GM18517 (cell line): Measurements from ENCODE around the gene TOR4A.

ENCODE experiments used
- ATAC-seq: cut with Tn5 transposase; IDR thresholded peaks from one replicate; pipeline ENCODE4 v1.9.1; 2021; ENCODE audit warnings: mild to moderate bottlenecking, moderate library complexity; ENCODE audit not compliant: unreplicated experiment

TOR4A gene

DNA sequence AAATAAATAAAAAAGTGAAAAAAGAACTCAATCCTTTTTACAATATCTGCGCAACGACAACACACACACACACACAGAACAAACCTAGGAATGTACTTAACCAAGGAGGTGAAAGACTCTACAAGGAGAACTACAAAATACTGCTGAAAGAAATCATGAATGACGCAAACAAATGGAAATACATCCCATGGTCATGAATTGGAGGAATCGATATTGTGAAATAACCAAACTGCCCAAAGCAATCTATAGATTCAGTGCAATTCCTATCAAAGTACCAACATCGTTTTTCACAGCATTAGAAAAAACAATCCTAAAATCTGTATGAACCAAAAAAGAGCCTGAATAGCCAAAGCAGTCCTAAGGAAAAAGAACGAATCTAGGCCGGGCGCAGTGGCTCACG is 54.4 kb downstream of the TOR4A start:
- ATAC-seq = no peak
